ENCODE measurements around the gene PHC2. TPM values are rescaled to one million over a fixed set of nuclear protein-coding genes. Genes with fewer than 3 reads are reported as not detected.

The PHC2 gene
- total and polyA plus RNA-seq, 9 of the 15 experiments (the other 6 are each of a cell fraction or from before 2014, with no cell fraction given) = 3.1 to 67.6 (median 34.6) TPM

DNA sequence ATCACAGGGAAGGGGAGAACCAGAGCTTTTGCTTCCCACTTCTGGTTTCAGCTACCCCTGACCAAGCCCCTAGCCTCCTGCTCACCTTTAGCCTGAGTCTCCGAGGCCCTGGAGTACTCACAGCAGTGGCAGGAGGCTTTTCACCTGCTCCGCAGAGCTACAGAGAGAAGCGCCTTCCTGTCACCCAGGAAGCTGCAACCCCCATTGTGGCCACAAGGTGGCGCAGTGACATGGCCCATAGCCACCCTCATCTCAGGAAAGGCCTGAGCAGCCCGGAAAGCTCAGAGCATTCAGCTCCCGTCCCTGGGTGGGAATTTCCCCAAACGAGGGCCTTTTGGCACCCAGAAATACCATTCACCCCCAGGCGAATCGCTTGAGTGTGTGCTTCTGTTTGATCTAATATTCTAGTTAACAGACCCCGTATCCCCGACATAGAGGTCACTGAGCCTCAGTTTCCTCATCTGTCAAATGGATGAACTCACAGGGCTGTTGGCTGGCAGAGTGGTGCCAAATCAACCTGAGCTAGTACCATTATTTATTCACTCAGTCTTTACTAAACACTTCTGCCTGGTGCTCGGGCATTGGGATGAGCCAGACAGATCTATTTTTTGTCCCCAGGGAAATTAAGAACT lies 135.3 kb downstream of the PHC2 start:
- Histone ChIP-seq H3K4me3 (no peak overlapping the region), H3K27ac (ENCODE audit: extremely low read depth, low read depth, low read length) (no peak overlapping the region), H3K4me1 (replicated peaks in 1 of 2; ENCODE audit: control insufficient read depth in 2 of 2, insufficient read depth in 2 of 2, low read length in 2 of 2) (peaks cover 0 to 6% of the 10 kb centered on the region in 2 experiments; a peak in 1 of 5 replicates), H3K79me2 (ENCODE audit: control insufficient read depth, insufficient read depth, low read length) (no peaks in the 10 kb centered on the region), H3K9me1 (ENCODE audit: control insufficient read depth, insufficient read depth, low read length) (no peaks in the 10 kb centered on the region), H3K4me2 (ENCODE audit: insufficient read depth, low read length) (no peak overlapping the region), H4K20me1 (replicated peaks; ENCODE audit: control insufficient read depth, insufficient read depth, low read length) (peaks cover 4% of the 10 kb centered on the region; the same call in 1 of the 2 replicates), H3K36me3 (ENCODE audit: control insufficient read depth, insufficient read depth, low read length) (no peaks in the 10 kb centered on the region), H3K27me3 (ENCODE audit: control insufficient read depth in 2 of 2, insufficient read depth in 2 of 2, low read length in 2 of 2) (peaks cover 0 to 23% of the 10 kb centered on the region in 2 experiments; a peak in 3 of 5 replicates), H3K9ac (ENCODE audit: insufficient read depth in 1 of 2, low read depth in 2 of 2, low read length in 2 of 2) (no peak overlapping the region), H3K9me3 (replicated peaks; ENCODE audit: control insufficient read depth, insufficient read depth, low read depth, low read length) (no peaks in the 10 kb centered on the region), H2AFZ (ENCODE audit: low read depth, low read length) (0 out of 2 replicates have a peak overlapping the region, but pooled peaks have one; percentile 41)
- no TSS peak for BruUV-seq (replicated peaks)
- intact Hi-C loops (cut with micrococcal nuclease) = loop anchor here (1.0 to 10.0 kb wide), 5 partner anchors 72 to 317 kb away; no protein-coding TSS in a partner anchor
- ATAC-seq = peak; percentile 96
- CTCF ChIA-PET (ENCODE audit: low intra/inter-chr PET ratio) = interaction anchor here (0.6 to 4.1 kb wide), 7 partner anchors 16 to 175 kb away, joined by 5 to 59 read pairs (median 8); no protein-coding TSS in a partner anchor
- WGBS (ENCODE audit: insufficient coverage, low coverage, missing lambda C conversion rate) = 18% methylated on average over 12 of the region's 12 CpGs
- FAIRE-seq = peak; percentile 99
- in situ Hi-C loops (cut with MboI) = loop anchor here (5.0 to 10.0 kb wide), 3 partner anchors 72 to 317 kb away; no protein-coding TSS in a partner anchor
- POLR2A ChIA-PET = interaction anchor here (0.5 to 1.0 kb wide), 5 partner anchors 17 to 113 kb away, joined by 3 to 5 read pairs (median 3); no protein-coding TSS in a partner anchor
- DNase-seq (ENCODE audit: extremely low read depth in 1 of 4, low spot score in 3 of 4) = peak; percentile 89 to 91 (median 90)
- peak; percentile 93 to 97 for TF ChIP-seq RAD21 (CRISPR knock-in tag; conservative IDR thresholded peaks at IDR 0.05 in 1 of 2, IDR thresholded peaks at IDR 0.05 in 1 of 2)
- TF ChIP-seq, protein P1, sequence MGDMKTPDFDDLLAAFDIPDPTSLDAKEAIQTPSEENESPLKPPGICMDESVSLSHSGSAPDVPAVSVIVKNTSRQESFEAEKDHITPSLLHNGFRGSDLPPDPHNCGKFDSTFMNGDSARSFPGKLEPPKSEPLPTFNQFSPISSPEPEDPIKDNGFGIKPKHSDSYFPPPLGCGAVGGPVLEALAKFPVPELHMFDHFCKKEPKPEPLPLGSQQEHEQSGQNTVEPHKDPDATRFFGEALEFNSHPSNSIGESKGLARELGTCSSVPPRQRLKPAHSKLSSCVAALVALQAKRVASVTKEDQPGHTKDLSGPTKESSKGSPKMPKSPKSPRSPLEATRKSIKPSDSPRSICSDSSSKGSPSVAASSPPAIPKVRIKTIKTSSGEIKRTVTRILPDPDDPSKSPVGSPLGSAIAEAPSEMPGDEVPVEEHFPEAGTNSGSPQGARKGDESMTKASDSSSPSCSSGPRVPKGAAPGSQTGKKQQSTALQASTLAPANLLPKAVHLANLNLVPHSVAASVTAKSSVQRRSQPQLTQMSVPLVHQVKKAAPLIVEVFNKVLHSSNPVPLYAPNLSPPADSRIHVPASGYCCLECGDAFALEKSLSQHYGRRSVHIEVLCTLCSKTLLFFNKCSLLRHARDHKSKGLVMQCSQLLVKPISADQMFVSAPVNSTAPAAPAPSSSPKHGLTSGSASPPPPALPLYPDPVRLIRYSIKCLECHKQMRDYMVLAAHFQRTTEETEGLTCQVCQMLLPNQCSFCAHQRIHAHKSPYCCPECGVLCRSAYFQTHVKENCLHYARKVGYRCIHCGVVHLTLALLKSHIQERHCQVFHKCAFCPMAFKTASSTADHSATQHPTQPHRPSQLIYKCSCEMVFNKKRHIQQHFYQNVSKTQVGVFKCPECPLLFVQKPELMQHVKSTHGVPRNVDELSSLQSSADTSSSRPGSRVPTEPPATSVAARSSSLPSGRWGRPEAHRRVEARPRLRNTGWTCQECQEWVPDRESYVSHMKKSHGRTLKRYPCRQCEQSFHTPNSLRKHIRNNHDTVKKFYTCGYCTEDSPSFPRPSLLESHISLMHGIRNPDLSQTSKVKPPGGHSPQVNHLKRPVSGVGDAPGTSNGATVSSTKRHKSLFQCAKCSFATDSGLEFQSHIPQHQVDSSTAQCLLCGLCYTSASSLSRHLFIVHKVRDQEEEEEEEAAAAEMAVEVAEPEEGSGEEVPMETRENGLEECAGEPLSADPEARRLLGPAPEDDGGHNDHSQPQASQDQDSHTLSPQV (IDR thresholded peaks at IDR 0.05) = no peak
- no peak for TF ChIP-seq AFF1 (IDR thresholded peaks at IDR 0.05; ENCODE audit: low read depth in 1 of 2, partially characterized antibody in 2 of 2)
- TF ChIP-seq JUN (IDR thresholded peaks at IDR 0.05; ENCODE audit: borderline replicate concordance, low read depth, low read length) = no peak
- no peak for TF ChIP-seq JUN (CRISPR knock-in tag; IDR thresholded peaks at IDR 0.05; ENCODE audit: borderline replicate concordance)
- peak; percentile 78; the same call in 1 of the 2 replicates for TF ChIP-seq ARID2 (IDR thresholded peaks at IDR 0.05)
- TF ChIP-seq ADNP (tag; IDR thresholded peaks at IDR 0.05) = peak; percentile 79
- TF ChIP-seq KLF16 (IDR thresholded peaks at IDR 0.05) = peak; percentile 37; the same call in 1 of the 2 replicates
- peak; percentile 36; the same call in 1 of the 2 replicates for TF ChIP-seq TFAP4 (CRISPR knock-in tag; IDR thresholded peaks at IDR 0.05; ENCODE audit: borderline replicate concordance)
- peak; percentile 64 for TF ChIP-seq ETV1 (tag; conservative IDR thresholded peaks at IDR 0.05; ENCODE audit: low read depth)
- no peak for TF ChIP-seq PML (IDR thresholded peaks at IDR 0.05; ENCODE audit: low read length)

Data from K562 (cell line).